Stimulated activated CD4-positive, alpha-beta T cell treated with anti-CD3 and anti-CD28 coated beads, Interleukin-12 subunit alpha, Interleukin-12 subunit beta, amount 100 ng/mL, for 4 hours (primary cell): Measurements from ENCODE around the gene CNNM2.
"Not testable (repeated sequence)": the region's sequence is repeated elsewhere in the genome, so short reads cannot be mapped to it uniquely, and the experiment has no call there.

Source experiments
- DNase-seq: peaks from one replicate; pipeline ENCODE4 v3.0.0-alpha.2; 2020

Gene CNNM2

DNA sequence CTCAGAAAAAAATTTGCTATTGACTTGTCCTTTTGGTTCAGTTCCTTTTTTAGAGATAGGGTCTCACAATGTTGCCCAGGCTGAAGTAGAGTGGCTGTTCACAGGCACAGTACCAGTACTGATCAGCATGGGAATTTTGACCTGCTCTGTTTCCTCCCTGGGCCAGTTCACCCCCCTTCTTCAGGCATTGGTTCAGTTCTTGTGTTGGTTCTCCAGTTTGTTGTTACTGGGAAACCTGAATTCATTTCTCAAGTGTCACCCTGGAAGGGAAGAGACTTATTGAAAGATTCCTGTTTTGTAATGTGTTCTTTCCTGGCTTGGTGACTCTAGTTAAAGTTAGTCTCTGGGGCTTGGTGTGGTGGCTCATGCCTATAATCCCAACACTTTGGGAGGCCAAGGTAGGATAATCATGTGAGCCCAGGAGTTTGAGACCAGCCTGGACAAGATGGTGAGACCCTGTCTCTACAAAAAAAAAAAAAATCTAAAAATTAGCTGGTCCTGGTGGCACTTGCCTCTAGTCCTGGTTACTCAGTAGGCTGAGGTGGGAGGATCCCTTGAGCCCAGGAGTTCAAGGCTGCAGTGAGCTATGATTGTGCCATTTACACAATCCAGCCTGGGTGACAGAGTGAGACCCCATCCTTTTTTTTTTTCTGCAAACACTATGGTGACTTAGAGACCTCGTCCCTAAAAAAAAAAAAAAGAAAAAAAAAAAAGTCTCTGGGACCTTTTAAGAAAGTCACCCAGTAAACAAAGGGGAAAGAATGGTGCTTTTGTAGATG, 52.7 kb downstream of the CNNM2 start:
- DNase-seq, result no peak

DNA sequence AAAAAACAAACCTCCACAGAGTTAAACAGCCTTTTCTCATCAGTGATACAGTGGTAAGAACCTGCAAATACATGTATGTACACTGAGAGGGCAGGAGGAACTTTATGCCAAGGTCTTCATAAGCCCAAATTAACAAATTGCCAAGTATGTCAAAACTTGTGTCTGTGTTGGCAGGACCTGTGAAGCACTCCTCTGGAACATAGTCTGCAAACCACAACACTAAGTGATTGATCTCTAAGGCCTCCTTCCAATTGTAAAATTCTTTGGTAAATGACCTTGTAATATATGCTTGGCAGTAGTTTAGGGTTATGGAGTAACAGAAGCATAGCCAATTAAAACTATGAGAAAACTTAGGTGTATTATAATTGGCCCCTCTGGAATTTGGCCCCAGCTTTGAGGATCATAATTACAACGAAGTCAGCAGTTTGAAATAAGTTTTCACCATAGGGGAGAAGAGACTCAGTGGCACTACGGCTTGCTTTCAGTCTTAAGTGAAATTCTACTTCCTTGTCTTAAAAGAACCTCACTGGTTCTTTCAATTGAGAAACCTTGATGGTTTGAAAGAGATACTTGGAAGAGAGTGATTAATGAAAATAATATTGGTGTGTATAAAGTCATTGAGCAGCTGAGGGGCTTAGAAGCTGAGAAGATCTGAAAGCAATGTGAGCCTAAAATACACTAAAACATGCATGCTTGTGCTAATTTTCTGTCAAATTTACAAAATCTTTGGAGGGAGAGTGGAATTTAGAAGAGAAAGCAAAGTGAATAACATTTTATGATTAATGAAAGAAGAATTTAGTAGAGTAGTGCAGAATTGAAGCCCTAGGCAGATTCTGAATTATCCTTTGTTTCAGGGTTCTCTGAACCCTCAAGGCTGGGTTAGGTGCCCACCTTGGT, 57.6 kb downstream of the CNNM2 start:
- DNase-seq, result no peak

DNA sequence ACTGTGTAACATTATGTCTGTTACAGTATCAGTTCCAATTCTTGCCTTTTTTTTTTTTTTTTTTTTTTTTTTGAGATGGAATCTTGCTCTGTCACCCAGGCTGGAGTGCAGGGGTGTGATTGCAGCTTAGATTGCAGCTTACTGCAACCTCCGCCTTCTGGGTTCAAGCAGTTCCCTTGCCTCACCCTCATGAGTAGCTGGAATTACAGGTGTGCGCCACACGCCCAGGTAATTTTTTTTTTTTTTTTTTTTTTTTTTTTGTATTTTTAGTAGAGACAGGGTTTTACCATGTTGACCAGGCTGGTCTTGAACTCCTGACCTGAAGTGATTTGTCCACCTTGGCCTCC, 58.3 kb downstream of the CNNM2 start:
- DNase-seq, result not testable (repeated sequence)

DNA sequence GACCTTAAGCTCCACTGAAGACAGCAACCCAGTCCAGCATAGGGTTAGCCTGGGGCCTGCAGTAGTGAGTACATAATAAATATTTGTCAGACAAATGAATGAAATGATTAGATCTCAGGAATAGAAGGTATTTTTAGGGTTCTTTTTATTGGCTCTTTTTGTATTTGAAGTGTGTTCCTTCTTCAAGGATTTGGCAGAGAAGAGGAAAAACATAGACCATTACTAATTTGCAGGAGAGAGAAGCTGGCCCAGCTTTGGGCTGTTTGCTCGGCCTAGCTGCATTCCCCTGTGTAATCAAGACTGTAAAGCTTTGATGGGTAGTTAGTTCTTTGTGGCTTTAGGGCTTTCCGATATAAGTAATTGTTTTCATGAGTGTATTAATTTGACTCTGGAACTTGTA, 64.2 kb downstream of the CNNM2 start:
- no peak for DNase-seq

DNA sequence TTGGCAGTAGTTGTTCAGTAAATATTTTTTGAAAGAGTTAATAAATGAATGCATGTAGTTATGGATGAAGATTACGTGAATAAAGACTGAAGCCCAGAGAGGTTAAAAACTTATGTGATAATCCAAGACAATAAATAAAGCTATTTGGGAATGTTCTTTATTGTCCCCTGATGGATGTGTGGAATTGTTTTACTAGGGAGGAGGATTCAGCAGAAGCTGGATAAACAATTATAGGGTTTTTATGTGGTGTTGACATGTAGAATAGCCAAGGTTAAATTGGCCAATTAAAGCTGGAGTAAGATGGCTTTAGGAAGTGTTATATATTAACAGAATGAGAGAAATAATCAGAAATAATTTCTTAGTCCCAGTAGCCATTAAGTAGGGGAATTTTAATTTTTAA, 66.0 kb downstream of the CNNM2 start:
- DNase-seq, result no peak

DNA sequence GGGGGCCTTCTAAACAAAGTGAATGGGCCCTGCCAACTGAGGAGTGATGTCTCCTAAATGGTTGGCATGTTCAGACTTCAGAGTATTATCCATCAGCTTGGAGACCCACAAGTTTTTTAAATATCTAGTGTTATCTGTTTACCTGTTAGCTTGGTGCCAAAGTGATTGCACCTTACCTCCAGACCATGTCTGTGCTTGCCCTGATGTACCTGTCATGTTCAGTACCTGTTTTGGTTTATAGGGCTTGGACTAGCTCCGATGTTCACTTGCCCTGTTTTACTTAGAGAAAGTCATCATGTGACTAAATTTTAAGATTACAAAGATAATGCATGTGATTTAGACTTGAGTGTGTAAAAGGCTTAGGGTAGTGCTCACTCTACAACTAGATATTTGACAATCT, 67.7 kb downstream of the CNNM2 start:
- no peak for DNase-seq

DNA sequence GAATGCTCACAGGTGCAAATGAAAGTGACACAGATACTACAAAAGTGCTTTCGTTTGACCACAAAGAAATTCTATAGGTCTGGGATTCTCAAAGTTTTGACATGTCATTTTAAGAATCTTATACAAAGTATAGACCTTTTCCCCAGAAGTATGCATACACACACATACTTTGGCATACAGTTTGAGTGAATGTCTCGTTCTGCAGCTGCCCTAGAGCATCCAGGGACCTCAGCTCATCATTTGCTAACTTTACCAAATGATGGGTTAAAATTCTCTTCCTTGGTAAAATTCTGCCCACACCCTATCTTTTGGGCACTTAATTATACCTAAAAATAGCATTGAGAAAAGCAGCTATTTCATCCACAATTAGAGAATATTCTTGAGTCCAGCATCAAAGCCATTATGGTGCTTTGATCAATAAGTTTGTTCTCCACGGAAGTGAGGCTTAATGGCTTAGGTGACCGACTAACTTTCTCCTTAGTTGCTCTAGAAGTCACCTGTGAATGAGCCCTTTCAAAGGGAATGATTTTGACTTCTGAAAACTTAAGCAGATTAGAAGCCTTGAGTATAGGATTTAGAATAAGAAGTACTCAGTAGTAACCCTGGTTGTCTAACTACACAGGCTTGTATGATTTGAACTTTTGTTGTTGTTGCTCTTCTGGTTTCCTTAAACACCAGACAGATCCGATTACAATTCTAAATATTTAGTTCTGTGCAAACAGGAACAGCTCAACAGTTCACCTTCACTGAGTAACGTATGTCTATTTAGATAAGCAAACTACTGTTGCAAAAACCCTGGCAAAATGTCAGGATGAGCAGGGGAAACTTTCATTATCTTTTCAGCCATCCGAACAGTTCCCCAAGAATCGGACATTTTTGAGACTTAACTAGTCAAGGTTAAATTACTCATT, 70.6 kb downstream of the CNNM2 start:
- DNase-seq, result no peak

DNA sequence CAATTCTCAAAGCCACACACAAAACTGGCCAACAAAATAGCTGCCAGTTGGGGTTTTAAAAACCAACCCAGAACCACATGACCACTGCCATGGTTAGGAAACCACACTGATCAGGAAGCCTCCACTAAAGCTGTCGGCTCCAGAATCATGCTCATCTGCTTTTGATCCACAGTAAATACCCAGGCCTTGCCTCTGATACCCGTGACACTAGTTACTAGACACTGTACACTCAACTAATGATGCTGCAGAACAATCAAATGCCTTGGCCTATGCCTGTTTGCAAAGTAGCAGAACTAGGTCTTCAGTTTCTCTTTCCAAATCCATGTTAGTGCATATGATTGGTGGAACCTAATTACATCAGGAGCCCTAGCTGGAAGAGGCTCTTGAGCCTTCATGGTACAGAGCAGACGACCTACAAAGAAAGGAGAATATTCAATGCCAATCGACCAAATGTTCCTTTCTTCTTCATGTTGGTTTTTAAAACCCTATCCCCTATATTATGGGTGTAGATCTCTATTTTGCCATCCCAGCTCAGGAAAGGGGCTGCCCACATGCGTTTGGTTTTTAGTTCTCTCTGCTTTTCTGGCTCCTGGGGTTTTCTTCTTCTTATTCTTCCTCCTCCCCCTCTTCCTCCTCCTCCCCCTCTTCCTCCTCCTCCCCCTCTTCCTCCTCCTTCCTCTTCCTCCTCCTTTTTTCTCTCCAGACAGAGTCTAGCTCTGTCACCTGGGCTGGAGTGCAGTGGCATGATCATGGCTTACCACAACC, 76.6 kb downstream of the CNNM2 start:
- no peak for DNase-seq

DNA sequence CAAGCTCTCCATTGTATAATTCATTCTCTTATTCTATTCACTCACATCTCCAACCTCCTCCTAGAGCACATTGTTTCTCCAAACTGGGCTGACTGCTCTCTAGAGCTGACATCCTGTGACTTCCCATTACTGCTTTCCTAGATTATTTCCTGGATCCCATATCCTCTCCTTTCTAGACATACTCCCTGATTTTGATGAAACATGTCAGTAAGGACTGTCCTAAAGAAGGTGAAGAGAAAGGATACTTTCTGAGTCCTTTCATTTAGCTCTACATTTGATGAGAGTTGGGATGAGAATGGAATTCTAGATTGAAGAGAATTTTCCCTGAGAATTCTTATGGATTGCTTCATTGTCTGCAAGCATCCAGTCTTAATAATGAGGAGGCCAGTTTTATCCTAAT, 78.8 kb downstream of the CNNM2 start:
- no peak for DNase-seq

DNA sequence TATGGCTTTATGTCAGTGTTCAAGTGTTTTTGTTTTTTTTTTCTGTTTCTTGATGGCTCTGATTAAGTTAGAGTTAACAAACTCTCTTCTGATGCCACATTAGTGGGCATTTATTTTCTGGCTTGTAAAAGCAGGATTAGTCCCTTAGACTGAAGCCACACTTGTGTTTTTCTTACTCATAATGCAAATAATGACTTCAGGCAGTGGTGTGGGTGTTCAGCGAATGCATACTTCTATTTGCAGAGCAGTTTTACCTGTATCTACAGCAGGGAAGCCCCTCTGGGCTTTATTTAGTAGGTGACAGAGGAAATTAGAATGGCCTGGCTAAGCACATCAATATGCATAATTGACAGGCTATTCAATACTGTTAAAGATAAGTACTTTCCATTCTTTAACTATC, 79.9 kb downstream of the CNNM2 start:
- DNase-seq, result no peak

DNA sequence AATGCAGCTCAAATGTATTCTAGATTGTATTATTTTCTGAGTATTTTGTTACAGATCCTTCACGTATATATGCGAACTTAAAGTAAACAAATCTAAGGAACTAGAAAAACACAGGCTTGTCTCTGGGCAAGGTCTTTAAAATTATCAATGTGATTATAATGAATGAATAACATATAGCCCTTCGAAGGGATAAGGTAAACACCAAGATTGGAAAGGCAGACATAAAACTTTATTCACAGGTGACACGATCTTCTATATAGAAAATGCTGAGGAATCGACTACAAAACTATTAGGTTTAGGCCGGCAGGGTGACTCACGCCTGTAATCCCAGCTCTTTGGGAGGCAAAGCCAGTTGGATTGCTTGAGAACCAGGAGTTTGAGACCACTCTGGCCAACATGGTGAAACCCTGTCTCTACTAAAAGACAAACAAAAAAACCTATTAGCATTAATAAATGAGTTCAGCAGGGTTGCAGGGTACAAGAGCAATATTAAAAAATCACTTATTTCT, 80.4 kb downstream of the CNNM2 start:
- DNase-seq, result no peak

DNA sequence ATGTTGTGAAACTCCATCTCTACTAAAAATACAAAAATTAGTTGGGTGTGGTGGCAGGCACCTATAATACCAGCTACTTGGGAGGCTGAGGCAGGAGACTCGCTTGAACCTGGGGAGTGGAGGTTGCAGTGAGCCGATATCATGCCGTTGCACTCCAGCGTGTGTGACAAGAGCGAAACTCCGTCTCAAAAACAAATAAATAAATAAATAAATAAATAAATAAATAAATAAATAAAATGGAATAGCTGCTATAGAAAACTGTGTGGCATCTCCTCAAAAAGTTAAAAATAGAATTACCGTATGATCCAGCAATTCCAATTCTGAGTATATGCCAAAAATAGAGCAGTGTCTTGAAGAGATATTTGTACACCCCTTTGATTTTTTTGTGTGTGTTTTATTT, 82.0 kb downstream of the CNNM2 start:
- not testable (repeated sequence) for DNase-seq

DNA sequence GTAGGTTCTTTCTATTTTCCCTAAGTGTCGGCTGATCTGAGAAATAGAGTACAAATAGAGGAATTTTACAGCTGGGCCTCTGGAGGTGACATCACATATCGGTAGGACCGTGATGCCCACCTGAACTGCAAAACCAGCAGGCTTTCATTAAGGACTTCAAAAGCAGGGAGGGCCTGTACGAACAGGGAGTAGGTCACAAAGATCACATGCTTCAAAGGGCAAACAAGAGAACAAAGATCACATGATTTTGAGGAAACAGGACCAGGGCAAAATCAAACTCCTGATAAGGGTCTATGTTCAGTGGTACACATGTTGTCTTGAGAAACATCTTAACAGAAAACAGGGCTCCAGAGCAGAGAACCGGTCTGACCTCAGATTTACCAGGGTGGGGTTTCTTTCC, 88.9 kb downstream of the CNNM2 start:
- DNase-seq, result no peak

DNA sequence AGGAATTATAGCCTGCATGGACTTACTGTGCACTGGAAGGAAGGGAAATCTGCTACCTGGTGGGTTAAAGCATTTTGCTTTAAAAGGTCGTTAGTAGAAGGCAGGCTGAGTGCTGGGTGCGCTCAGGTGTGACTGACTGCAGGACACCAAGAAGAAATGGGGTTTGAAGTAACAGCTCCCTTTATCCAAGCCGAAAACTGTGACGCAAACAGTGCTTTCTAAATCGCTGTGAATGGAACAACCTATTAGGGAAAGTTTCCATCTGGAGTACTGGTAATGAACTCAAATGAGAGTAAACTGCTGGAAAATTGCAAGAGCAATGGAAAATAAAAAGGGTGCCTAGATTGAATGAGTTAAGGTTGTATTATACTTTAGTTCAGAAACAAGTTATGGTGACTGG, 95.3 kb downstream of the CNNM2 start:
- no peak for DNase-seq

DNA sequence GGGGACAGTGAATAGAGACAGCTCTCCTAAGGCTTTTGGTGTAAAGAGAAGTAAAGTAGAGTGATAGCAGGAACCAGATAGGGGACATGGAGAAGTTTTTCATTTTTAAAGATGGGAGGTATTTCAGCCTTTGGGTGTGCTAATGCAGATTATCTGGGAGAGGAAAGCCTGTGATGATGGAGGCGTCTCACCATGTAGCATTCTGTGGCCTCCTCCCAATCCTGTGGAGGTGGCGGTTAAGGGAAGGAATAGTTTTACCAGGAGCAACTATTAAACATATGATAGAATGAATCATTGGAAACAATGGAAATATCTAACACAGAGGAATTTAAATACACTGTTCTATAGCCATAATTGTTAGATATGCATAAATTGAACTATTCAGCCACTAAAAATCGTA, 101.3 kb downstream of the CNNM2 start:
- no peak for DNase-seq

DNA sequence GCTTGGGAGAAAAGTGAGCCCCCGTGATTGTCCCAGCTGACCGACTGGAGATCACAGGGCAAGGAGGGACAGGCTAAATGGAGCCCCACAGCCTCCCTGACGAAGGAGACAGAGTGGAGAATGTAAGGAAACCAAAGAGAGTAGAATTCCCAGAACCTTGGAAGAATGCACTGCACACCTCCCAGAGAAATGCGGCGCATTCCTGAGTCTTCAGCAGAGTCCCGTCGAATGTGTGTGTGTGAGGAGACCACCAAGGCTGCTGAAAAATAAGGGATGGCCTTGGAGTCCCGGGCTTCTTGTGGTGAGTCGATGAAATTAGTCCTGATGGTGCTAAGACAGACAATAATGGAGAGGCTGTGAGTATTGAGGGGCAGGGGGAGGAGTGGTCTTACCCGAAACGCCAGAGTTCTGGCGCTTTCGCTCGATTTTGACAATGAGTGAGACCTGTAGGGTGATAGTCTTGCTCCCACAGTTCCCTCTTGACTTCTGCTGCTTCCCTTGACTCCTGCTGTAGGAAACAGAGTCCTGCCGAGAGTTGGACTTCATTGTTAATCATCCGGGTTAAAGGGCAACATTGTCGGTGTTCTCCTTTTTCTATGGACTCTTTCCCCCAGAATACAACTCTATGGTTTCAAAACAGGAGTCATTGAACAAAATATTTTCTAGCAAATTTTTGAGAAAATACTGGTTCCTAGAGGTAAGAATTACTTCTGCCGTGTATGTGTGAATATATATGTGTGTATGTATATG, 103.2 kb downstream of the CNNM2 start:
- DNase-seq, result no peak

DNA sequence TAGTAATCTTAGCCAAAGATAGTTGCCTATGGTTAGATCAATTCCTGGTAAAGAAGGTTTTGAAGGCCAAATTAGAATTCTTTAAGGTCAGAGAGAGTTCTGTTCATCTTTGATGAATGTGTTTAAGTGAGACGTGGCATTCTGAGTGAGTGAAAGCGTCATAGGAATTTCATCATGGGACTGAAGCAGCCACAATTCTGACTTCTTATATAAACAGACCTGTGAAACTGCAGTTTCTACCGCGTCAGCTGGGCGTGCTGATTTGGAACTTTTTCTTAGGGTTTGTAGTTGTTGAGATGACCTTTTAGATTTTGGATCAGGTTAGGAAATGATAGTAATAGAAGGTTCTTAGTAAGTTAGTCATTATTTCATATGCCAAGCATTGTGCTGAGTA, 103.8 kb downstream of the CNNM2 start:
- no peak for DNase-seq

DNA sequence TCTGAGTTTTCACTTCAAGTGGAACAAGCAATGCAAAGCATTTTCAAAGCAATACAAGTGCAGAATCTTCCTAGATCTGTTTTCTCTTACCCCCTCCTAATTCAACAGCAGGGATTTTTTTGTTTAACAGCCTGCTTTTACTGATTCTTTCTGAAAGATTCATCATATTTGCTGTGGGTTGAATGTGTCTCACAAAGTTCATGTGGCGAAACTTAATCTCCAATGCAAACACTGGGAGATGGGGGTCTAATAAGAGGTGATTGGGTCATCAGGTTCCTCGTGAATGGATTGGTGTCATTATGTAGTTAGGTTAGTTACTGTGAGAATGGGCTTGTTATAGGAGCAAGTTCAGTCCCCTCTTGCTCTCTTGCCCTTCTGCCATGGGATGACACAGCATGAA, 107.6 kb downstream of the CNNM2 start:
- no peak for DNase-seq

DNA sequence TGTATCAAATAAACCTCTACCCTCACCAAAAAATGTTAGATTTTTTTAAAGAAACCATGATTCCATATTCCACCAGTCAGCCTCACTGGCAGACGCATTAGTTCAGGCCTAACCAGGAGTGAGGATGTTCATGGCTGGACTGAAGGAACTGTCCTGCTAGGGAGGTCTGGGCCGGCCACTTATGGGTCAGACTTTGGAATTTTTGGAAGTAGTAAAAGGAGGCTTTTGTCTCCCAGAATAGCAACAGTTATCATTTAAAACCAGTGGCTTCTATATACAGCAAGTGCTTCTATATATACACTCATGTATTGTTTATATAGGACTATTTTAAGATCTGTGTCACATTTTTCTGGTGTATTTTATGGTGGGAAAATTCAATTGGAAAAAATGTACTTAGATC, 120.5 kb downstream of the CNNM2 start:
- DNase-seq, result no peak

DNA sequence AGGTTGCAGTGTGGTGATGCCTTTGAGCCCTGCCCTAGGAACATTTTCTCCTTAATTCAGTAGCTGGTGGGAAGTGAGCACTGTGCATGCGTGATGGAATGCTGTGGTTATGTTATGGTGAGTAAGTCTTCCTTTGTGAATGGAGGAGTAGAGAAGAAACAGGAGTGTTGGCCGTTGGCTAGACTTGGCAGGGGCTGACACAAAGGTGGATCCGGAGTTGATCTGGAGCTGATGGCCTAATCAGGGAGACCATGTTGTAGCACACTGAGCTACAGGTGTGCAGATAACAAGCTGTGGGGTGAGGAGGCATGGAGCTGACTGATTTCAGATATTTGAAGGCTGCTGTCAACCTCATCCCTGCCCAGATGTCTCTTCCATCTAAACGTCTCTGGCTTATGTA, 122.3 kb downstream of the CNNM2 start:
- no peak for DNase-seq

DNA sequence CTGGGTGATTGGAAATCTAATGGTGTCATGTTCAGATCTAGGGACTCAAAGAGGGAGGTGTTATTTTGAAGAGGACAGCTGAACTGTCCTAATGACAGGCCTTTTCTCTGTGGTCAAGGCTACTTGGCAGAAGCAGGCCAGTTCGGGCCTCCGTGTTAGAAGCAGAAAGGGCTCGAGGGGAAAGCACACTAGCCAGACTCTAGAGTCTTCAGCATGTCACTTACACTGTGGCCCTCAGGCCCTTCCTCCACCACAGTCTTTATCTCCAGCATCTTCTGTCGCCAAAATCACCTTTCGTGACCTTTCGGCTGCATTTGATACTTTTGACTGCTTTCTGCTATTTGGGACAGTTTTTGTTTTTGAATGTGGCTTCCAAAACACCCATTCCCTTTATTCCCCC, 123.3 kb downstream of the CNNM2 start:
- no peak for DNase-seq

DNA sequence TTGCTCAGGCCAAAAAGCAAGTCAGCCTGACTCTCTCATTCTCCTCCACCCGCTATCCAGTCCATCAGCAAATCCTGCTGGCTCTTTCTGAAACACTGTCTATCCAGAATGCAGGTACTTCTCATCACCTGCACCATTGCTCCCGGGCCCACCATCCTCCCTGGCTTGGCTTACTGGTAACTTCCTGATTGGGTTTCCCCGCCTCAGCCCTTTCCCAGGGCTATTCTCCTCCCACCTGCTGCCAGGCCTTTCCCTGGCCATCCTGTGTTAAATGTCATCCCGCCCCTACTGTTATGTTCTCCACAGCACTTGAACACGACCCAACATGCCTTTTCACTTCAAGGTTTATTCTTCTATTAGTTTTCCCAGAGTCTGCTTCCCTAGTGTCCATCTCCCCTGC, 124.0 kb downstream of the CNNM2 start:
- no peak for DNase-seq
